K562 (cell line): ENCODE results near the gene RAPGEF5. TPM values are rescaled to one million over a fixed set of nuclear protein-coding genes. Genes with fewer than 3 reads are reported as not detected.

Source experiments
- ATAC-seq: fragments of 200-7000 bp; cut with Tn5 transposase; 3 replicates; pipeline ENCODE4 v1.9.1; 2020; ENCODE audit warnings: moderate library complexity
- BruUV-seq: library from RNA; stranded (reverse); fragments of 400-500 nt; replicated peaks from 2 replicates; lab custom pipeline; 2021; lab: Mats Ljungman, UMichigan
- CTCF ChIA-PET: fragments of 300-600 bp; formaldehyde crosslinking; extraction: SDS; loops from one replicate; lab custom pipeline; 2021; ENCODE audit warnings: low intra/inter-chr PET ratio; lab: Yijun Ruan, JAX
- POLR2A ChIA-PET: fragments of 300-600, 350-650 bp; sonication (Branson Sonifier 250); formaldehyde crosslinking; extraction: SDS; loops from one replicate; lab custom pipeline; 2021; ENCODE audit warnings: antibody characterized with exemption, inconsistent platforms; lab: Yijun Ruan, JAX
- DNase-seq, 4 experiments: peaks; one replicate each; pipeline versions ENCODE4 v3.0.0 to v3.0.0-alpha.2; 2011 to 2018; ENCODE audit warnings: low spot score in 3 of 4, mixed read lengths in 3 of 4; ENCODE audit errors: extremely low read depth in 1 of 4
- FAIRE-seq: peaks from 2 replicates; lab custom pipeline; 2011; peaks lifted over from hg19 to GRCh38; lab: Jason Lieb, UNC
- H2AFZ ChIP-seq: 2 replicates; pipeline ENCODE4 v1.6.0; 2011; ENCODE audit warnings: low read depth, low read length, control low read depth, inconsistent platforms
- H3K27ac ChIP-seq: fragments of 200-600 bp; 3 replicates; pipeline ENCODE4 v1.8.0; 2011; ENCODE audit warnings: low read depth, mild to moderate bottlenecking, control low read depth, inconsistent platforms, low read length, moderate library complexity, mixed read lengths; ENCODE audit errors: extremely low read depth
- H3K27me3 ChIP-seq, 2 experiments: fragments of 300-600 bp in 1 of 2; 2 replicates in 1 of 2; 3 replicates in 1 of 2; pipeline versions ENCODE4 v1.6.0 to v1.8.0; 2011; ENCODE audit warnings: inconsistent platforms in 2 of 2, low read length in 2 of 2, mild to moderate bottlenecking in 1 of 2, mixed read lengths in 1 of 2, moderate library complexity in 1 of 2; ENCODE audit not compliant: control insufficient read depth in 2 of 2, insufficient read depth in 2 of 2
- H3K36me3 ChIP-seq: fragments of 300-600 bp; 3 replicates; pipeline ENCODE4 v1.8.0; 2011; ENCODE audit warnings: mild to moderate bottlenecking, low read length, inconsistent platforms; ENCODE audit not compliant: control insufficient read depth, insufficient read depth
- H3K4me1 ChIP-seq, 2 experiments: fragments of 200-600 bp in 1 of 2; replicated peaks in 1 of 2; 2 replicates in 1 of 2; 3 replicates in 1 of 2; pipeline versions ENCODE4 v1.5.1 to v1.8.0; 2011; ENCODE audit warnings: inconsistent platforms in 2 of 2, low read length in 2 of 2, mild to moderate bottlenecking in 1 of 2, mixed read lengths in 1 of 2, moderate library complexity in 1 of 2; ENCODE audit not compliant: control insufficient read depth in 2 of 2, insufficient read depth in 2 of 2
- H3K4me2 ChIP-seq: 2 replicates; pipeline ENCODE4 v1.6.1; 2011; ENCODE audit warnings: low read length, control low read depth, inconsistent platforms, mixed read lengths; ENCODE audit not compliant: insufficient read depth
- H3K4me3 ChIP-seq: fragments of 200-600 bp; sonication (generic), shearing (Covaris generic); 2 replicates; pipeline ENCODE4 v1.5.1; 2016; ENCODE audit warnings: control low read depth, inconsistent platforms
- H3K79me2 ChIP-seq: fragments of 200-600 bp; 3 replicates; pipeline ENCODE4 v1.8.0; 2011; ENCODE audit warnings: low read length, inconsistent platforms; ENCODE audit not compliant: control insufficient read depth, insufficient read depth
- H3K9ac ChIP-seq, 2 experiments: 2 replicates each; pipeline versions ENCODE4 v1.6.0 to v1.6.1; 2011; ENCODE audit warnings: low read depth in 2 of 2, low read length in 2 of 2, control low read depth in 1 of 2, inconsistent platforms in 1 of 2, mild to moderate bottlenecking in 1 of 2, mixed read lengths in 1 of 2; ENCODE audit not compliant: insufficient read depth in 1 of 2
- H3K9me1 ChIP-seq: one replicate; pipeline ENCODE4 v1.6.0; 2011; ENCODE audit warnings: inconsistent platforms, mild to moderate bottlenecking, low read length, moderate library complexity; ENCODE audit not compliant: control insufficient read depth, insufficient read depth
- H3K9me3 ChIP-seq: replicated peaks from 2 replicates; pipeline ENCODE4 v1.5.1; 2011; ENCODE audit warnings: low read depth, low read length, inconsistent platforms; ENCODE audit not compliant: control insufficient read depth, insufficient read depth
- H4K20me1 ChIP-seq: replicated peaks from 2 replicates; pipeline ENCODE4 v1.6.1; 2011; ENCODE audit warnings: low read length, inconsistent platforms, mixed read lengths; ENCODE audit not compliant: control insufficient read depth, insufficient read depth
- BCL6 ChIP-seq: fragments of 250-450 bp; sonication (Bioruptor Pico); IDR thresholded peaks from 2 replicates; pipeline ENCODE4 v1.4.0; 2020
- CAMTA2 ChIP-seq: fragments of 250-450 bp; sonication (Bioruptor Pico); conservative IDR thresholded peaks from 2 replicates; pipeline ENCODE4 v1.5.1; 2022
- CBFA2T3 ChIP-seq: fragments of 450-650 bp; IDR thresholded peaks from 2 replicates; pipeline ENCODE4 v1.6.1; 2017
- CTCF ChIP-seq, 3 experiments: IDR thresholded peaks in 2 of 3; conservative IDR thresholded peaks in 1 of 3; 2 replicates each; pipeline ENCODE4 v1.5.1; 2011 to 2012; ENCODE audit warnings: low read length in 3 of 3, mild to moderate bottlenecking in 3 of 3, control low read depth in 2 of 3, improper control_type of control experiment in 1 of 3, inconsistent platforms in 1 of 3, low read depth in 1 of 3, mixed read lengths in 1 of 3, moderate library complexity in 1 of 3; ENCODE audit not compliant: insufficient read depth in 2 of 3
- ETV6 ChIP-seq, 3 experiments: fragments of 150-350 bp in 1 of 3; sonication (generic) in 1 of 3; formaldehyde crosslinking in 1 of 3; IDR thresholded peaks; 2 replicates each; pipeline versions ENCODE4 v1.6.1 to v1.8.0; 2014 to 2022; ENCODE audit warnings: borderline replicate concordance in 2 of 3, low read depth in 2 of 3, antibody characterized with exemption in 1 of 3, low read length in 1 of 3, mild to moderate bottlenecking in 1 of 3, missing genetic modification reagents in 1 of 3
- KLF6 ChIP-seq: fragments of 250-450 bp; sonication (Bioruptor Pico); IDR thresholded peaks from 2 replicates; pipeline ENCODE4 v1.4.0; 2020; ENCODE audit warnings: mild to moderate bottlenecking, moderate library complexity, borderline replicate concordance
- RBM25 ChIP-seq: fragments of 200-400 bp; formaldehyde crosslinking; IDR thresholded peaks from 2 replicates; pipeline ENCODE4 v1.6.1; 2018; ENCODE audit warnings: low read length, low read depth, moderate library complexity; ENCODE audit not compliant: severe bottlenecking
- SLC30A9 ChIP-seq: fragments of 250-450 bp; sonication (Bioruptor Pico); IDR thresholded peaks from 2 replicates; pipeline ENCODE4 v1.8.0; 2022; ENCODE audit warnings: mild to moderate bottlenecking, moderate library complexity
- SP2 ChIP-seq: IDR thresholded peaks from 2 replicates; pipeline ENCODE4 v1.6.1; 2011; ENCODE audit warnings: mild to moderate bottlenecking, low read depth, low read length, moderate library complexity; ENCODE audit not compliant: poor library complexity, severe bottlenecking; ENCODE audit errors: extremely low read depth
- SUPT5H ChIP-seq: fragments of 450-650 bp; IDR thresholded peaks from 2 replicates; pipeline ENCODE4 v1.6.1; 2016
- TARDBP ChIP-seq: fragments of 450-650 bp; IDR thresholded peaks from 2 replicates; pipeline ENCODE4 v1.6.1; 2016
- XRCC4 ChIP-seq: IDR thresholded peaks from one replicate; pipeline ENCODE4 v1.6.1; 2011; ENCODE audit not compliant: insufficient read depth, insufficient read length; ENCODE audit errors: extremely low read depth
- ZBTB2 ChIP-seq: fragments of 450-650 bp; IDR thresholded peaks from 2 replicates; pipeline ENCODE4 v1.6.1; 2016; ENCODE audit warnings: antibody characterized with exemption
- ZNF165 ChIP-seq: fragments of 250-450 bp; sonication (Bioruptor Pico); IDR thresholded peaks from 2 replicates; pipeline ENCODE4 v1.4.0; 2020; ENCODE audit warnings: borderline replicate concordance
- ZNF282 ChIP-seq: sonication (generic); formaldehyde crosslinking; IDR thresholded peaks from 2 replicates; pipeline ENCODE4 v1.8.1; 2023; ENCODE audit warnings: missing genetic modification reagents
- ZNF707 ChIP-seq: fragments of 250-450 bp; sonication (Bioruptor Pico); conservative IDR thresholded peaks from 2 replicates; pipeline ENCODE4 v1.8.0; 2022; ENCODE audit warnings: inconsistent platforms, mild to moderate bottlenecking, moderate library complexity
- ZNF717 ChIP-seq: fragments of 250-450 bp; sonication (Bioruptor Pico); IDR thresholded peaks from 2 replicates; pipeline ENCODE4 v1.5.0; 2021
- WGBS: fragments of 100-300 bp; shearing (Covaris generic); methylation state at CpG from one replicate; pipeline ENCODE4 v1.1.6; 2016; ENCODE audit warnings: low coverage, mixed read lengths; ENCODE audit not compliant: insufficient coverage; ENCODE audit errors: missing lambda C conversion rate; 5-methylcytosine and 5-hydroxymethylcytosine counted together
- in situ Hi-C: fragments of 300-500 bp; cut with MboI; formaldehyde crosslinking; loops from 4 replicates; pipeline ENCODE4 v1.15.0; 2018; ENCODE audit warnings: inconsistent platforms, mixed read lengths
- intact Hi-C: fragments of 100-400 bp; cut with micrococcal nuclease; formaldehyde crosslinking; loops from 2 replicates; pipeline ENCODE4 v1.14.2; 2022
- polyA plus RNA-seq, 8 experiments: library from polyadenylated mRNA; depleted of rRNA in 4 of 8; stranded (reverse) in 5 of 8; unstranded in 3 of 8; fragments of >200 nt; fragmentation: Nextera tagmentation in 2 of 8; fragmentation: Illumina TruSeq in 1 of 8; extraction: Ambion mirVana in 2 of 8; extraction: Trizol in 1 of 8; gene quantifications; 2 replicates each; pipeline versions ENCODE4 v1.2.1 to v1.2.3, GENCODE V29; 2011 to 2014; ENCODE audit warnings: inconsistent platforms in 1 of 8, missing spikeins in 1 of 8
- total RNA-seq, 7 experiments: library from RNA; depleted of rRNA in 6 of 7; stranded (reverse); fragments of >200 nt in 6 of 7; fragmentation: Illumina TruSeq in 2 of 7; extraction: Trizol in 2 of 7; gene quantifications; 2 replicates each; pipeline versions ENCODE4 v1.2.1 to v1.2.3, GENCODE V29; 2011 to 2021; ENCODE audit warnings: low replicate concordance in 1 of 7

The RAPGEF5 gene
- total and polyA plus RNA-seq, 9 of the 15 experiments (the other 6 are each of a cell fraction or from before 2014, with no cell fraction given): 0.39 to 2.0 (median 1.1) TPM

GRCh38 chr7:22271311-22271710 is 85.6 kb downstream of the RAPGEF5 start:
- WGBS: 11% methylated on average over 4 of the region's 4 CpGs
- TF ChIP-seq SUPT5H (no peak), TARDBP (no peak), RBM25 (no peak), XRCC4 (no peak), ETV6 (IDR thresholded peaks at IDR 0.05; ENCODE audit: borderline replicate concordance in 1 of 2, low read depth in 2 of 2, low read length in 1 of 2) (no peak), ETV6 (CRISPR knock-in tag; IDR thresholded peaks at IDR 0.05; ENCODE audit: borderline replicate concordance) (no peak), KLF6 (CRISPR knock-in tag) (no peak), ZNF717 (CRISPR knock-in tag) (no peak), CBFA2T3 (no peak), ZNF165 (CRISPR knock-in tag) (no peak), CAMTA2 (CRISPR knock-in tag) (no peak), SLC30A9 (CRISPR knock-in tag) (no peak), BCL6 (CRISPR knock-in tag) (no peak), ZBTB2 (no peak), ZNF707 (CRISPR knock-in tag) (no peak), ZNF282 (CRISPR knock-in tag) (no peak), CTCF (IDR thresholded peaks at IDR 0.05 in 2 of 3, conservative IDR thresholded peaks at IDR 0.05 in 1 of 3; ENCODE audit: insufficient read depth in 2 of 3, low read depth in 1 of 3, low read length in 3 of 3) (no peak), SP2 (no peak)
- Histone ChIP-seq H3K27ac (no peak overlapping the region), H4K20me1 (no peaks in the 10 kb centered on the region), H2AFZ (no peak overlapping the region), H3K36me3 (no peaks in the 10 kb centered on the region), H3K9me1 (no peaks in the 10 kb centered on the region), H3K4me3 (no peak overlapping the region), H3K9ac (no peak overlapping the region), H3K79me2 (no peaks in the 10 kb centered on the region), H3K27me3 (no peaks in the 10 kb centered on the region), H3K4me2 (no peak overlapping the region), H3K9me3 (no peaks in the 10 kb centered on the region), H3K4me1 (no peaks in the 10 kb centered on the region; a peak in 2 of 5 replicates)
- no peak for DNase-seq
- ATAC-seq: no peak
- in situ Hi-C loops: no loop called here
- FAIRE-seq: no peak
- intact Hi-C loops: no loop called here
- POLR2A ChIA-PET: no interaction called here
- no TSS peak for BruUV-seq
- CTCF ChIA-PET: no interaction called here
